GM21528 (cell line): ENCODE data around the gene CHTF18.

Experiments
- ATAC-seq: cut with Tn5 transposase; IDR thresholded peaks from one replicate; pipeline ENCODE4 v1.9.1; 2021; ENCODE audit warnings: mild to moderate bottlenecking, moderate library complexity; ENCODE audit not compliant: unreplicated experiment, low FRiP score

CHTF18 gene

GRCh38 chr16:759110-759910 is 29.1 kb upstream of the CHTF18 start:
- no peak for ATAC-seq

GRCh38 chr16:760065-760464 is 28.4 kb upstream of the CHTF18 start:
- no peak for ATAC-seq

GRCh38 chr16:760545-761343 is 27.7 kb upstream of the CHTF18 start, which contains the start of gene MSLN:
MSLN (plus strand) TSS chr16:760734; CDS start chr16:762681, 1,947 bp downstream.
- no peak for ATAC-seq

GRCh38 chr16:761625-762513 is 26.6 kb upstream of the CHTF18 start:
- no peak for ATAC-seq

- no peak for ATAC-seq
These were observed 25.7 kb upstream of the CHTF18 start for GRCh38 chr16:762595-763268.

GRCh38 chr16:763369-764183 is 24.8 kb upstream of the CHTF18 start:
- ATAC-seq: no peak

- no peak for ATAC-seq
These were observed 24.2 kb upstream of the CHTF18 start for GRCh38 chr16:764184-764750.

GRCh38 chr16:764848-765487 is 23.5 kb upstream of the CHTF18 start:
- ATAC-seq: no peak

- ATAC-seq: no peak
These were observed 22.9 kb upstream of the CHTF18 start for GRCh38 chr16:765488-765865.

GRCh38 chr16:766008-766819 is 22.2 kb upstream of the CHTF18 start:
- no peak for ATAC-seq

- ATAC-seq: no peak
These were observed 21.4 kb upstream of the CHTF18 start for GRCh38 chr16:766820-767640.

- no peak for ATAC-seq
These were observed 20.6 kb upstream of the CHTF18 start for GRCh38 chr16:767743-768235.

- no peak for ATAC-seq
These were observed 20.0 kb upstream of the CHTF18 start for GRCh38 chr16:768428-768827.

- ATAC-seq: no peak
These were observed 19.1 kb upstream of the CHTF18 start for GRCh38 chr16:769184-769784.

GRCh38 chr16:769934-770333 is 18.5 kb upstream of the CHTF18 start:
- ATAC-seq: no peak

- ATAC-seq: no peak
These were observed 18.0 kb upstream of the CHTF18 start for GRCh38 chr16:770411-770810.
